Measurements from ENCODE around the gene TNS3.

DNA sequence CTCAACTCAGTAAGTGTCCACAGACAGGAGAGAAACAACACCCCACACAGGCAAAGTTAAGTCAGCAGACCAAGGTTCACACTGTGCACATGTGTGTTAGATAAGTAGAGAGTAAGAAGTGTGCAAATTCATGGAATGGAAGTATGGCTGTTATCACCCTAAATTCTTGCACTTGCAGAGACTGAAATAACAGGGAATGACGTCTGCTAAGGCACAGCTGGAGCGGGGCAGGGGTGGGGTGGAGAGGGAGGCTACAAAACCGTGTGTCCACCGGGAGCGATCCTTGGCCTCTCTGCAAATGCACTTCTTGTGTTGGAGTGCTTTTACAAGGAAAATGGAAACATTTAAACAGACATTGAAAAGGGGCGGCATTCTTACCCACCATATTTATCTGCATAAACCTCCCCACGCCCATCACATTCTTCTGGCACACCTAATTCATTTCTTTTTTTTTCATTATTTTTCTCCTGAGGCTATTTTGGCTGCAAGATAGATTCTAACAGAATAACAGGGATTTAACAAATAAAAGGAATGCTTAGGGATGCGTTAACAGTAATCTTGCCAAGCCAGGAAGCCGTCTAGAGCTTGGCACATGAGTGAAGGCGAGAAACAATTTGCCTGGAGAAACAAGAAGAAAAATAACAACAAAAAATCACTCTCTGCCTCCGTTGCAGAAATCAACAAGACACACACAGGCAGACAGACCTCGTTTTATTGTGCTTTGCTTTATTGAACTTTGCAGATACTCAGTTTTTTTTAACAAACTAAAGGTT, 30.1 kb downstream of the TNS3 start:
- TF ChIP-seq, protein P1, sequence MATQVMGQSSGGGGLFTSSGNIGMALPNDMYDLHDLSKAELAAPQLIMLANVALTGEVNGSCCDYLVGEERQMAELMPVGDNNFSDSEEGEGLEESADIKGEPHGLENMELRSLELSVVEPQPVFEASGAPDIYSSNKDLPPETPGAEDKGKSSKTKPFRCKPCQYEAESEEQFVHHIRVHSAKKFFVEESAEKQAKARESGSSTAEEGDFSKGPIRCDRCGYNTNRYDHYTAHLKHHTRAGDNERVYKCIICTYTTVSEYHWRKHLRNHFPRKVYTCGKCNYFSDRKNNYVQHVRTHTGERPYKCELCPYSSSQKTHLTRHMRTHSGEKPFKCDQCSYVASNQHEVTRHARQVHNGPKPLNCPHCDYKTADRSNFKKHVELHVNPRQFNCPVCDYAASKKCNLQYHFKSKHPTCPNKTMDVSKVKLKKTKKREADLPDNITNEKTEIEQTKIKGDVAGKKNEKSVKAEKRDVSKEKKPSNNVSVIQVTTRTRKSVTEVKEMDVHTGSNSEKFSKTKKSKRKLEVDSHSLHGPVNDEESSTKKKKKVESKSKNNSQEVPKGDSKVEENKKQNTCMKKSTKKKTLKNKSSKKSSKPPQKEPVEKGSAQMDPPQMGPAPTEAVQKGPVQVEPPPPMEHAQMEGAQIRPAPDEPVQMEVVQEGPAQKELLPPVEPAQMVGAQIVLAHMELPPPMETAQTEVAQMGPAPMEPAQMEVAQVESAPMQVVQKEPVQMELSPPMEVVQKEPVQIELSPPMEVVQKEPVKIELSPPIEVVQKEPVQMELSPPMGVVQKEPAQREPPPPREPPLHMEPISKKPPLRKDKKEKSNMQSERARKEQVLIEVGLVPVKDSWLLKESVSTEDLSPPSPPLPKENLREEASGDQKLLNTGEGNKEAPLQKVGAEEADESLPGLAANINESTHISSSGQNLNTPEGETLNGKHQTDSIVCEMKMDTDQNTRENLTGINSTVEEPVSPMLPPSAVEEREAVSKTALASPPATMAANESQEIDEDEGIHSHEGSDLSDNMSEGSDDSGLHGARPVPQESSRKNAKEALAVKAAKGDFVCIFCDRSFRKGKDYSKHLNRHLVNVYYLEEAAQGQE (IDR thresholded peaks at IDR 0.05; ENCODE audit: insufficient replicate concordance, low read depth) = no peak
- TF ChIP-seq, protein P2, sequence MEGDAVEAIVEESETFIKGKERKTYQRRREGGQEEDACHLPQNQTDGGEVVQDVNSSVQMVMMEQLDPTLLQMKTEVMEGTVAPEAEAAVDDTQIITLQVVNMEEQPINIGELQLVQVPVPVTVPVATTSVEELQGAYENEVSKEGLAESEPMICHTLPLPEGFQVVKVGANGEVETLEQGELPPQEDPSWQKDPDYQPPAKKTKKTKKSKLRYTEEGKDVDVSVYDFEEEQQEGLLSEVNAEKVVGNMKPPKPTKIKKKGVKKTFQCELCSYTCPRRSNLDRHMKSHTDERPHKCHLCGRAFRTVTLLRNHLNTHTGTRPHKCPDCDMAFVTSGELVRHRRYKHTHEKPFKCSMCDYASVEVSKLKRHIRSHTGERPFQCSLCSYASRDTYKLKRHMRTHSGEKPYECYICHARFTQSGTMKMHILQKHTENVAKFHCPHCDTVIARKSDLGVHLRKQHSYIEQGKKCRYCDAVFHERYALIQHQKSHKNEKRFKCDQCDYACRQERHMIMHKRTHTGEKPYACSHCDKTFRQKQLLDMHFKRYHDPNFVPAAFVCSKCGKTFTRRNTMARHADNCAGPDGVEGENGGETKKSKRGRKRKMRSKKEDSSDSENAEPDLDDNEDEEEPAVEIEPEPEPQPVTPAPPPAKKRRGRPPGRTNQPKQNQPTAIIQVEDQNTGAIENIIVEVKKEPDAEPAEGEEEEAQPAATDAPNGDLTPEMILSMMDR (IDR thresholded peaks at IDR 0.05; ENCODE audit: insufficient read depth, low read length) = no peak

Data from HL-60 (cell line).